Renal cortical epithelial cell (primary cell): ENCODE data around the gene CHST12. TPM values are rescaled to one million over a fixed set of nuclear protein-coding genes. Genes with fewer than 3 reads are reported as not detected.
A peak's percentile ranks its signal among the peaks of the same experiment; 100 is the strongest.
"Not testable (repeated sequence)": the region's sequence is repeated elsewhere in the genome, so short reads cannot be mapped to it uniquely, and the experiment has no call there.

Source experiments
- DNase-seq: peaks from one replicate; pipeline ENCODE4 v3.0.0-alpha.2; 2011; ENCODE audit warnings: low read depth
- total RNA-seq: library from RNA; depleted of rRNA; stranded (reverse); fragments of >200 nt; gene quantifications from 2 replicates; pipeline ENCODE4 v1.2.3, GENCODE V29; 2014

The CHST12 gene
- total RNA-seq, 1 donor from 2014 or later, result 15.1 TPM

- DNase-seq, result no peak
These were observed 572 bp downstream of the CHST12 start for GRCh38 chr7:2403718-2404648.

- DNase-seq, result no peak
These were observed 1.3 kb downstream of the CHST12 start for GRCh38 chr7:2404714-2405119.

- DNase-seq, result no peak
These were observed 1.8 kb downstream of the CHST12 start for GRCh38 chr7:2405201-2405600.

GRCh38 chr7:2405601-2406345 is 2.4 kb downstream of the CHST12 start:
- no peak for DNase-seq

GRCh38 chr7:2409745-2410414 is 6.5 kb downstream of the CHST12 start:
- DNase-seq, result no peak

GRCh38 chr7:2411049-2411448 is 7.6 kb downstream of the CHST12 start:
- DNase-seq, result no peak

GRCh38 chr7:2411815-2412586 is 8.6 kb downstream of the CHST12 start:
- no peak for DNase-seq

GRCh38 chr7:2412587-2413201 is 9.3 kb downstream of the CHST12 start:
- no peak for DNase-seq

GRCh38 chr7:2416063-2416462 is 12.7 kb downstream of the CHST12 start:
- no peak for DNase-seq

- no peak for DNase-seq
These were observed 13.2 kb downstream of the CHST12 start for GRCh38 chr7:2416650-2417049.

GRCh38 chr7:2417178-2417577 is 13.8 kb downstream of the CHST12 start:
- not testable (repeated sequence) for DNase-seq

- DNase-seq, result peak; percentile 36
These were observed 14.6 kb downstream of the CHST12 start for GRCh38 chr7:2417981-2418481.

GRCh38 chr7:2420216-2420933 is 17.0 kb downstream of the CHST12 start:
- DNase-seq, result no peak

GRCh38 chr7:2421943-2422310 is 18.5 kb downstream of the CHST12 start:
- DNase-seq, result no peak

- DNase-seq, result no peak
These were observed 22.3 kb downstream of the CHST12 start for GRCh38 chr7:2425749-2426148.

GRCh38 chr7:2431260-2431867 is 28.0 kb downstream of the CHST12 start:
- DNase-seq, result no peak

- DNase-seq, result no peak
These were observed 29.7 kb downstream of the CHST12 start for GRCh38 chr7:2432910-2433712.

- DNase-seq, result no peak
These were observed 30.5 kb downstream of the CHST12 start for GRCh38 chr7:2433713-2434550.
